HepG2 (cell line): ENCODE measurements around the gene LRRC28. TPM values are rescaled to one million over a fixed set of nuclear protein-coding genes. Genes with fewer than 3 reads are reported as not detected.

Experiments used
- ATAC-seq: fragments of 200-7000 bp; cut with Tn5 transposase; 3 replicates; pipeline ENCODE4 v1.9.1; 2020; ENCODE audit warnings: mild to moderate bottlenecking, moderate library complexity
- BruUV-seq: library from RNA; stranded (reverse); fragments of 400-500 nt; replicated peaks from 2 replicates; lab custom pipeline; 2021; lab: Mats Ljungman, UMichigan
- CTCF ChIA-PET: fragments of 300-600 bp; formaldehyde crosslinking; extraction: SDS; loops from one replicate; lab custom pipeline; 2021; ENCODE audit warnings: low total read pairs, inconsistent platforms, low intra/inter-chr PET ratio; lab: Yijun Ruan, JAX
- POLR2A ChIA-PET: fragments of 350-600 bp; sonication (Branson Sonifier 250); formaldehyde crosslinking; loops from one replicate; lab custom pipeline; 2020; ENCODE audit warnings: antibody characterized with exemption, inconsistent platforms; lab: Yijun Ruan, JAX
- DNase-seq: peaks from one replicate; pipeline ENCODE4 v3.0.0-alpha.2; 2015; ENCODE audit warnings: low spot score
- FAIRE-seq: peaks from 3 replicates; lab custom pipeline; 2011; peaks lifted over from hg19 to GRCh38; lab: Jason Lieb, UNC
- H2AFZ ChIP-seq: one replicate; pipeline ENCODE4 v1.6.1; 2011; ENCODE audit warnings: low read length, inconsistent platforms
- H3K27ac ChIP-seq: fragments of 300-600 bp; 3 replicates; pipeline ENCODE4 v1.8.0; 2011; ENCODE audit warnings: mixed run types, mild to moderate bottlenecking, mixed read lengths, low read length, inconsistent platforms; ENCODE audit not compliant: insufficient read depth; ENCODE audit errors: extremely low read length
- H3K27me3 ChIP-seq, 2 experiments: fragments of 200-600 bp in 1 of 2; 2 replicates in 1 of 2; 3 replicates in 1 of 2; pipeline versions ENCODE4 v1.6.0 to v1.8.0; 2011; ENCODE audit warnings: low read length in 2 of 2, mild to moderate bottlenecking in 2 of 2, moderate library complexity in 2 of 2, inconsistent platforms in 1 of 2; ENCODE audit not compliant: insufficient read depth in 2 of 2, control insufficient read depth in 1 of 2
- H3K36me3 ChIP-seq, 2 experiments: fragments of 200-600 bp in 1 of 2; replicated peaks in 1 of 2; 2 replicates in 1 of 2; 3 replicates in 1 of 2; pipeline versions ENCODE4 v1.5.1 to v1.8.0; 2011; ENCODE audit warnings: low read length in 2 of 2, inconsistent platforms in 1 of 2; ENCODE audit not compliant: insufficient read depth in 2 of 2, control insufficient read depth in 1 of 2
- H3K4me1 ChIP-seq: 2 replicates; pipeline ENCODE4 v1.5.1; 2012; ENCODE audit warnings: low read length, inconsistent platforms; ENCODE audit not compliant: insufficient read depth
- H3K4me2 ChIP-seq: 2 replicates; pipeline ENCODE4 v1.6.0; 2011; ENCODE audit warnings: low read depth, low read length, inconsistent platforms
- H3K4me3 ChIP-seq, 3 experiments: fragments of 200-600 bp in 1 of 3; sonication (generic), shearing (Covaris generic) in 1 of 3; replicated peaks in 1 of 3; 2 replicates each; pipeline ENCODE4 v1.5.1; 2011 to 2016; ENCODE audit warnings: low read length in 3 of 3, inconsistent platforms in 2 of 3, low read depth in 2 of 3, mild to moderate bottlenecking in 2 of 3, control low read depth in 1 of 3, mixed read lengths in 1 of 3; ENCODE audit not compliant: insufficient read depth in 1 of 3
- H3K79me2 ChIP-seq: one replicate; pipeline ENCODE4 v1.6.1; 2011; ENCODE audit warnings: low read length, inconsistent platforms; ENCODE audit not compliant: insufficient read depth
- H3K9ac ChIP-seq: 2 replicates; pipeline ENCODE4 v1.6.0; 2011; ENCODE audit warnings: mild to moderate bottlenecking, low read depth, low read length, inconsistent platforms; ENCODE audit not compliant: insufficient read depth
- H3K9me3 ChIP-seq: 2 replicates; pipeline ENCODE4 v1.5.1; 2012; ENCODE audit warnings: mild to moderate bottlenecking, low read length
- H4K20me1 ChIP-seq: 2 replicates; pipeline ENCODE4 v1.6.0; 2011; ENCODE audit warnings: inconsistent platforms, mild to moderate bottlenecking, low read length, moderate library complexity; ENCODE audit not compliant: insufficient read depth
- CEBPB ChIP-seq: IDR thresholded peaks from 2 replicates; pipeline ENCODE4 v1.6.1; 2011; ENCODE audit warnings: low read depth, low read length, improper control_type of control experiment, borderline replicate concordance
- CERS6 ChIP-seq: sonication (generic); formaldehyde crosslinking; IDR thresholded peaks from 2 replicates; pipeline ENCODE4 v1.5.0; 2020; ENCODE audit warnings: missing genetic modification reagents
- ETS1 ChIP-seq: sonication (generic); formaldehyde crosslinking; IDR thresholded peaks from 2 replicates; pipeline ENCODE4 v1.4.0; 2020; ENCODE audit warnings: missing genetic modification reagents
- GATAD2A ChIP-seq: IDR thresholded peaks from 2 replicates; pipeline ENCODE4 v1.6.1; 2016
- GLI4 ChIP-seq: sonication (generic); formaldehyde crosslinking; IDR thresholded peaks from 2 replicates; pipeline ENCODE4 v1.5.1; 2020; ENCODE audit warnings: missing genetic modification reagents, mild to moderate bottlenecking, moderate library complexity, borderline replicate concordance
- KDM5B ChIP-seq: sonication (generic); formaldehyde crosslinking; IDR thresholded peaks from 2 replicates; pipeline ENCODE4 v1.4.0; 2020; ENCODE audit warnings: missing genetic modification reagents, mild to moderate bottlenecking, borderline replicate concordance
- MAZ ChIP-seq, 2 experiments: sonication (generic) in 1 of 2; formaldehyde crosslinking in 1 of 2; IDR thresholded peaks; 2 replicates each; pipeline versions ENCODE4 v1.5.0 to v1.6.1; 2012 to 2020; ENCODE audit warnings: low read depth in 2 of 2, mild to moderate bottlenecking in 2 of 2, borderline replicate concordance in 1 of 2, improper control_type of control experiment in 1 of 2, low read length in 1 of 2, missing genetic modification reagents in 1 of 2, moderate library complexity in 1 of 2
- RAD21 ChIP-seq: fragments of 450-650 bp; formaldehyde crosslinking; IDR thresholded peaks from 2 replicates; pipeline ENCODE4 v1.5.0; 2020; ENCODE audit warnings: mild to moderate bottlenecking
- RBM39 ChIP-seq: fragments of 200-400 bp; formaldehyde crosslinking; IDR thresholded peaks from one replicate; pipeline ENCODE4 v1.6.1; 2018; ENCODE audit warnings: antibody characterized with exemption, mild to moderate bottlenecking, low read depth, low read length; ENCODE audit not compliant: poor library complexity, severe bottlenecking
- RELA ChIP-seq: sonication (generic); formaldehyde crosslinking; IDR thresholded peaks from 2 replicates; pipeline ENCODE4 v1.4.0; 2020; ENCODE audit warnings: missing genetic modification reagents
- SALL1 ChIP-seq: sonication (generic); formaldehyde crosslinking; IDR thresholded peaks from 2 replicates; pipeline ENCODE4 v1.8.0; 2022; ENCODE audit warnings: mild to moderate bottlenecking, missing genetic modification reagents
- TBX2 ChIP-seq: sonication (generic); formaldehyde crosslinking; IDR thresholded peaks from 2 replicates; pipeline ENCODE4 v1.5.0; 2020; ENCODE audit warnings: missing genetic modification reagents, mild to moderate bottlenecking, borderline replicate concordance
- TERF1 ChIP-seq: sonication (generic); formaldehyde crosslinking; IDR thresholded peaks from 2 replicates; pipeline ENCODE4 v1.8.0; 2022; ENCODE audit warnings: mild to moderate bottlenecking, missing genetic modification reagents, moderate library complexity
- XRCC5 ChIP-seq: fragments of 200-400 bp; formaldehyde crosslinking; optimal IDR thresholded peaks from 2 replicates; pipeline ENCODE3; 2017; ENCODE audit warnings: mild to moderate bottlenecking, low read length
- ZC3H13 ChIP-seq: sonication (generic); formaldehyde crosslinking; IDR thresholded peaks from 2 replicates; pipeline ENCODE4 v1.8.1; 2023; ENCODE audit warnings: mild to moderate bottlenecking, missing genetic modification reagents, moderate library complexity
- ZMYM3 ChIP-seq: sonication (generic); formaldehyde crosslinking; IDR thresholded peaks from 2 replicates; pipeline ENCODE4 v1.5.1; 2020; ENCODE audit warnings: mild to moderate bottlenecking, missing genetic modification reagents
- ZNF331 ChIP-seq: sonication (generic); formaldehyde crosslinking; IDR thresholded peaks from 2 replicates; pipeline ENCODE4 v1.4.0; 2020; ENCODE audit warnings: missing genetic modification reagents
- ZNF343 ChIP-seq: sonication (generic); formaldehyde crosslinking; IDR thresholded peaks from 2 replicates; pipeline ENCODE4 v1.4.0; 2020; ENCODE audit warnings: mild to moderate bottlenecking, missing genetic modification reagents
- ZNF414 ChIP-seq: sonication (generic); formaldehyde crosslinking; IDR thresholded peaks from 2 replicates; pipeline ENCODE4 v1.5.0; 2020; ENCODE audit warnings: missing genetic modification reagents
- WGBS: methylation state at CpG from one replicate; pipeline ENCODE4 v1.1.6; 2017; ENCODE audit warnings: low lambda C conversion rate; 5-methylcytosine and 5-hydroxymethylcytosine counted together
- in situ Hi-C: cut with HindIII; loops from 2 replicates; pipeline ENCODE4 v1.10.0; 2017; ENCODE audit warnings: low pct_unique_long_range_greater_than_20kb; ENCODE audit not compliant: extremely low pct_ligation_motif_present
- intact Hi-C: fragments of 100-400 bp; cut with micrococcal nuclease; formaldehyde crosslinking; loops from one replicate; pipeline ENCODE4 v1.10.0; 2022; ENCODE audit not compliant: unreplicated experiment
- polyA plus RNA-seq, 8 experiments: library from polyadenylated mRNA; depleted of rRNA in 3 of 8; stranded (reverse) in 7 of 8; unstranded in 1 of 8; fragments of >200 nt; fragmentation: Illumina TruSeq in 4 of 8; extraction: Trizol in 4 of 8; gene quantifications; 2 replicates each; pipeline versions ENCODE4 v1.2.1 to v1.2.3, GENCODE V29; 2011 to 2016; ENCODE audit warnings: low read depth in 4 of 8, missing spikeins in 1 of 8, mixed read lengths in 1 of 8; ENCODE audit not compliant: insufficient read depth in 1 of 8
- total RNA-seq, 5 experiments: library from RNA; depleted of rRNA; stranded (reverse); fragments of >200 nt; fragmentation: Illumina TruSeq; extraction: Trizol; gene quantifications; 2 replicates each; pipeline ENCODE4 v1.2.3, GENCODE V29; 2016; ENCODE audit warnings: low read depth in 1 of 5

LRRC28 gene
- total and polyA plus RNA-seq, 2 of the 13 experiments (the other 11 are each of a cell fraction or from before 2014, with no cell fraction given) = 17.5 to 21.3 TPM

- TF ChIP-seq RAD21 (CRISPR knock-in tag) (peak; percentile 85), RELA (no peak), ZMYM3 (peak; percentile 42; the same call in 1 of the 2 replicates), GLI4 (CRISPR knock-in tag) (no peak), ZNF331 (CRISPR knock-in tag) (0 out of 2 replicates have a peak, but pooled peaks have one; percentile 45), CEBPB (no peak), ETS1 (no peak), GATAD2A (0 out of 2 replicates have a peak, but pooled peaks have one; percentile 21), RBM39 (no peak), XRCC5 (peak; percentile 61), TBX2 (CRISPR knock-in tag) (peak; percentile 33; the same call in 1 of the 2 replicates), SALL1 (peak; percentile 68)
Measured at GRCh38 chr15:99409097-99409473, 157.8 kb downstream of the LRRC28 start (continued).

- BruUV-seq = no TSS peak
- Histone ChIP-seq H4K20me1 (no peaks in the 10 kb centered on the region), H3K9ac (no peak overlapping the region), H3K27me3 (no peaks in the 10 kb centered on the region; a peak in 1 of 5 replicates), H3K27ac (no peak overlapping the region), H3K4me2 (no peak overlapping the region), H3K4me3 (no peak overlapping the region), H3K4me1 (peaks cover 35% of the 10 kb centered on the region), H2AFZ (no peak overlapping the region), H3K36me3 (no peaks in the 10 kb centered on the region), H3K79me2 (no peaks in the 10 kb centered on the region), H3K9me3 (no peaks in the 10 kb centered on the region)
- DNase-seq (no peak), ATAC-seq (no peak), FAIRE-seq (no peak)
- WGBS = 80% methylated on average over 5 of the region's 6 CpGs
- ChIA-PET POLR2A (interaction anchor here (1.2 to 2.7 kb wide), 2 partner anchors 11 to 295 kb away, joined by 3 to 14 read pairs; no protein-coding TSS in a partner anchor), CTCF (no interaction called here)
- in situ Hi-C loops (loop anchor here (25.0 kb wide), 1 partner anchor 303 kb away; no protein-coding TSS in a partner anchor), intact Hi-C loops (loop anchor here (1.0 to 10.0 kb wide), 3 partner anchors 95 to 295 kb away; no protein-coding TSS in a partner anchor)
- TF ChIP-seq CERS6 (CRISPR knock-in tag) = no peak
- TF ChIP-seq XRCC5 = no peak
- no peak for TF ChIP-seq ZNF414 (CRISPR knock-in tag)
- TF ChIP-seq ZNF343 (CRISPR knock-in tag) = no peak
- TF ChIP-seq MAZ (IDR thresholded peaks at IDR 0.05; ENCODE audit: borderline replicate concordance, low read depth, low read length) = no peak
- 0 out of 2 replicates have a peak, but pooled peaks have one; percentile 16 for TF ChIP-seq MAZ (CRISPR knock-in tag; IDR thresholded peaks at IDR 0.05; ENCODE audit: low read depth)
- no peak for TF ChIP-seq KDM5B (CRISPR knock-in tag)
- TF ChIP-seq ZC3H13 (CRISPR knock-in tag) = no peak
- no peak for TF ChIP-seq TERF1 (CRISPR knock-in tag)
- TF ChIP-seq, all 625 proteins: peak for 1
Measured at GRCh38 chr15:99409560-99409959, 158.3 kb downstream of the LRRC28 start.
